DND-41 (cell line): ENCODE data around the gene PSD2.

Source experiments
- CTCF ChIP-seq: IDR thresholded peaks from 2 replicates; pipeline ENCODE4 v1.5.1; 2012; ENCODE audit warnings: borderline replicate concordance, low read length, moderate library complexity, mild to moderate bottlenecking; ENCODE audit not compliant: poor library complexity, severe bottlenecking; ENCODE audit errors: extremely low read depth
- EZH2 ChIP-seq: IDR thresholded peaks from 3 replicates; pipeline ENCODE4 v1.6.1; 2012; ENCODE audit warnings: borderline replicate concordance, low read depth, mild to moderate bottlenecking, moderate library complexity, low read length, inconsistent platforms; ENCODE audit not compliant: severe bottlenecking

GRCh38 chr5:139756971-139757370 lies 38.6 kb upstream of the PSD2 start:
- no peak for TF ChIP-seq CTCF
- no peak for TF ChIP-seq EZH2
